HTERT RPE-1 (cell line): ENCODE measurements around the gene OR2A12.
"Not testable (repeated sequence)": the region's sequence is repeated elsewhere in the genome, so short reads cannot be mapped to it uniquely, and the experiment has no call there.

Experiments
- in situ Hi-C: fragments of 300-500 bp; cut with MboI; formaldehyde crosslinking; loops from 4 replicates; pipeline ENCODE4 v1.14.3; 2020; ENCODE audit warnings: low sequenced_read_pairs

Gene OR2A12, protein sequence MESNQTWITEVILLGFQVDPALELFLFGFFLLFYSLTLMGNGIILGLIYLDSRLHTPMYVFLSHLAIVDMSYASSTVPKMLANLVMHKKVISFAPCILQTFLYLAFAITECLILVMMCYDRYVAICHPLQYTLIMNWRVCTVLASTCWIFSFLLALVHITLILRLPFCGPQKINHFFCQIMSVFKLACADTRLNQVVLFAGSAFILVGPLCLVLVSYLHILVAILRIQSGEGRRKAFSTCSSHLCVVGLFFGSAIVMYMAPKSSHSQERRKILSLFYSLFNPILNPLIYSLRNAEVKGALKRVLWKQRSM

GRCh38 chr7:144085978-144086377 lies at the start of gene OR2A12:
Gene OR2A12 (plus strand): TSS chr7:144086278. CDS start chr7:144095108, 8,830 bp downstream.
- in situ Hi-C loops, result no loop called here

- in situ Hi-C loops, result no loop called here
These were observed 49.7 kb upstream of the OR2A12 start for GRCh38 chr7:144036302-144036885.

- in situ Hi-C loops, result no loop called here
These were observed 48.6 kb upstream of the OR2A12 start for GRCh38 chr7:144037414-144038035.

DNA sequence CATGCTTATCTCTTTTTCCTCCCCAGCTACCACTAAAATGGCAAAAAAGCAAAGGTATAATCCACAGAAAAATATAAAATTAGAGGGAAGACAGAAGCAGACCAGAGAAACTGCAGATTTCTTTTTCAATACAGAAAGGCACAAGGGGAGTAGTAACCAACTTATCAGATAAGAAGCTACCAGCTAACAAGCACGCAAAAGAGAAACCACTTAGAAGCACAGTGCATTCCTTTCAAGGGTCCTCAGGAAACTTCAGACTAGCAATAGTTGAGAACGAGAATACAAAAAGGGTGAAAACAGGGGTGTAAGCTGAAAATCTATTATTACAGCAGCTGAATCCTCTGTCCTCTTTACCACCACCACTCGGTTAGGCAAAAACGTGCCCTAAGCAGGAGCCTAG lies 47.2 kb upstream of the OR2A12 start:
- in situ Hi-C loops, result no loop called here

DNA sequence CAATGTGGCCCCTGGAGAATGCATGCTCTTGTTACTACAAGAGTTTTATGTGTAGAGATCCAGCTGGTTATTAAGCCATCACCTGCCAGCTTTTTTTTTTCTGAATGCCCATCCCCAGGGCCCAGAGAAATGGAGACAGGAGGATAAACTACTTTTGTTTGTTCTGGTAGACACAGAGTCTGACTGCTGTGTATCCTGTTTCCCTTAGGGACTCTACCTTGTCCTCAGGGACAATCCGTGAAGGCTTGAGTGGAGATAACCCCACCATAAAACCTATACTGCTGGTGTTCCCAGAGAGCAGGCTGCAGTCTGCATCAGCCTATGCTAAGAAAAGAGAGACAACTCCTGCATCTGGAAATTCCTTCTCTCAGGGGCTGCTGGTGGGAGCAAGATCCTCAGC lies 37.4 kb upstream of the OR2A12 start, which contains the start of gene OR2A5:
TSS of gene OR2A5 (plus strand) at position 301 of the 400 bp plus-strand sequence. CDS start 1,454 bp downstream, outside the sequence.
- in situ Hi-C loops, result no loop called here

DNA sequence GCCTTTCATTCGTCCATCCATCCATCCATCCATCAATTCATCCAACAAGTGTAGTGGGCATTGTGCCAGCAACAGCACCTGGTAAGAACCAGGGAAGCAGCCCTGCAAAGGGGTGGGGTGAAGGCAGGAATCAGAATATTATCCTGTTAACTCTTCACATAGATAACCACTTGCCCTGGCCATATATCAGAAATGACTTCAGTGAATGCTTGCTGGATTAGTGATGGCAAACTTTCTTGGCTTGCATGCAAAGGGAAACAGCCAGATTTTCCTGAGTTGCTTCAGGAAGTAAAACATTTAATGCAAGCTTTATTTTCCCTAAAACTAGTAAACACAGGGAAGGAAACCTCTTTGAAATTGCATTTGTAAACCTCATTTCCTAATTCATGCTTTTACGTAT lies 36.6 kb upstream of the OR2A12 start:
- in situ Hi-C loops, result no loop called here

- in situ Hi-C loops, result no loop called here
These were observed 36.0 kb upstream of the OR2A12 start for GRCh38 chr7:144050093-144050492.

- in situ Hi-C loops, result not testable (repeated sequence)
These were observed 35.2 kb upstream of the OR2A12 start for GRCh38 chr7:144050884-144051283.

- in situ Hi-C loops, result no loop called here
These were observed 28.1 kb upstream of the OR2A12 start for GRCh38 chr7:144057954-144058353.

GRCh38 chr7:144063710-144064109 lies 22.4 kb upstream of the OR2A12 start:
- in situ Hi-C loops, result no loop called here

DNA sequence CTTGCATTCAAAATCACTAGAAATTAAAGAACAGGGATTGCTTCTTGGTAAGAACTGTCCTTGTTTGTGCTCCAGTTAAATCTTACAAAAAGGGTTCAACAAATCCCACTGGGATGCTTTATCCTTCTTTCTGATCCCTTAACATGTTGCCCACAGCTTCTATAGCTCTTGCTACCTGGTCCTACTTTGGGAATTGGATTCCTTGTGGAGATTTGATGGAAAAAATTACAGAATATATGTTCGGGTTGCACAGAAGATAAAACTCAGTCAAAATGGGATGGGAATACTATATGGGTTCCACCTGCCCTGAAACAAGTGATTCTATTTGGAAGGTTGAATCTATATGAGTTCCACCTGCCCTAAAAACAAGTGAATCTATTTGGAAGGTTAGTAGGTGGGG lies 16.6 kb upstream of the OR2A12 start, which contains the start of gene OR2A25:
TSS of gene OR2A25 (plus strand) at position 301 of the 400 bp plus-strand sequence. CDS start 4,409 bp downstream, outside the sequence.
- in situ Hi-C loops, result no loop called here

- in situ Hi-C loops, result no loop called here
These were observed 16.1 kb upstream of the OR2A12 start for GRCh38 chr7:144069953-144070352.

GRCh38 chr7:144074374-144074773 lies 11.7 kb upstream of the OR2A12 start:
- in situ Hi-C loops, result no loop called here

DNA sequence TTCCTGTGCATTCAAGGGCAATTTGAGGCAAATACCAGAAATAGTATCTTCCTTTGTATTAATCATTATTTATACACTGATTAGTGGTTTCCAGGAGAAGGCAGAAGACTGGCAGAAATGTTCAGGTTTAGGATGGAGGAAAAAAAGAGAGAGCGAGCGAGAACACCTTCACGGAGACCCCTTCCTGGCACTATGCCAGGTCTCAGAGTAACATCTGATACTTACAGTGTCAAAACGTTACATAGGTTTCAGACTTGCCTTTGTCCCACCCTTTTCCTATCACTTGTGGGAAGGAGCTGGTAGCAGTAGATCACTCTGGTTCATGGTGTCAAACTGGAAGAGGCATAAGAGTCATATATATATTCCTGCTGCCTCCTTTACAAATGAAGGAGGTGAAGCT lies 652 bp downstream of the OR2A12 start:
- in situ Hi-C loops, result no loop called here

GRCh38 chr7:144087230-144087629 lies 1.2 kb downstream of the OR2A12 start:
- in situ Hi-C loops, result no loop called here

GRCh38 chr7:144090667-144091066 lies 4.6 kb downstream of the OR2A12 start:
- in situ Hi-C loops, result no loop called here

- in situ Hi-C loops, result no loop called here
These were observed 12.7 kb downstream of the OR2A12 start for GRCh38 chr7:144098776-144099175.

DNA sequence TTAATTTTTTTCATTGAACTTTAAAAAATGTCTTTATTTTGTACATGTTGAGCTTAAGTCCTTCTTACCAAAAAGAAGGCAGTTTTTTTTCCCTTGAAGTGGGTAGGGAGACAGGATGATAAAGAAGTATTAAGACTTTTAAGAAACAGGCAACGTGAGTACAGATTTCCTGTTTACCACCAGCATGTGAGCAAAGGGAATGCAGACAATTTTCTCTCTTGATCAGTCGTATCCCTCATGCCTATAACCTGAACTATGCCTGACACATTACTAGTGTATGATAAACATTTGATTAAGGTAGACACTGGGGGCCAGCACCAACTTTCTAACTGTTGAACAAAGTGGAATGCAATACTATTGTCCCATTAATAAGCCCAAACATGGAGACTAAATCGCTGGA lies 14.5 kb downstream of the OR2A12 start:
- in situ Hi-C loops, result no loop called here

- in situ Hi-C loops, result no loop called here
These were observed 16.0 kb downstream of the OR2A12 start for GRCh38 chr7:144102041-144102440.

DNA sequence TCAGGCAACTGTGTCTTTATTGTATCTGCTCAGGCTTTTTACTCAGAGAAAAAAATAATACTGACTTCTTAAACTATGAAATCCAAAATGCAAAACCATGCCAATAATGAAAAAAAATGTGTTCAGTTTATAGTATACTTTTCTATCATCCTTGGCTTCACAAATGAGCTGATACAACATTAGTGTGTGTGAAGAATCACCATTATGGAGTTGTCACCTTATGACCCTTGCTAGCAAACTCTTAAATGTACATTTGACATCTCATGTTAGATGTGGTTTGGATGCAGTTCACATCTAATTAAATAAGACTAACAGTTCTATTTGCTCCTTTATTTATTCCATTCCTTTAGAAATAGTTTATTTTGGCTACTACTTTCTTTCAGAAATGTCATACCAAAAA lies 19.1 kb downstream of the OR2A12 start:
- in situ Hi-C loops, result no loop called here

- in situ Hi-C loops, result no loop called here
These were observed 23.2 kb downstream of the OR2A12 start, which contains the start of gene OR2A2 for GRCh38 chr7:144109283-144109682. Gene OR2A2 (plus strand): TSS chr7:144109583. CDS start chr7:144109583, 0 bp downstream.

DNA sequence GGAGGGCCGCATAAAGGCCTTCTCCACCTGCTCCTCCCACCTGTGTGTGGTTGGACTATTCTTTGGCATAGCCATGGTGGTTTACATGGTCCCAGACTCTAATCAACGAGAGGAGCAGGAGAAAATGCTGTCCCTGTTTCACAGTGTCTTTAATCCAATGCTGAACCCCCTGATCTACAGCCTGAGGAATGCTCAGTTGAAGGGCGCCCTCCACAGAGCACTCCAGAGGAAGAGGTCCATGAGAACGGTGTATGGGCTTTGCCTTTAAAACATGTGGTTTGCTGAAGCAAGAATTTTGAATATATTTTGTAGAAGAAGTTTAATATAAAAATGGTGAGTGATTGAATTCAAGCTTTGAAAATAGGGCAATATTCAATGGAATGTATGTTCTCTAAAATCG lies 24.2 kb downstream of the OR2A12 start:
- in situ Hi-C loops, result no loop called here
